CD14-positive monocyte (primary cell): ENCODE data around the gene TMEM101. TPM values are rescaled to one million over a fixed set of nuclear protein-coding genes. Genes with fewer than 3 reads are reported as not detected.

Experiments
- DNase-seq, 3 donors: peaks; one replicate each; pipeline ENCODE4 v3.0.0-alpha.2; 2011 to 2022
- H2AFZ ChIP-seq: 2 replicates; pipeline ENCODE4 v1.6.0; 2012; ENCODE audit warnings: mild to moderate bottlenecking, low read depth, low read length, inconsistent platforms; ENCODE audit not compliant: insufficient read depth, poor library complexity, severe bottlenecking
- H3K27ac ChIP-seq, 2 donors: 1 replicate in 1 of 2; 2 replicates in 1 of 2; pipeline ENCODE4 v1.5.1; 2012 to 2013; ENCODE audit warnings: low read length in 2 of 2, control low read depth in 1 of 2, inconsistent platforms in 1 of 2, low read depth in 1 of 2, mild to moderate bottlenecking in 1 of 2
- H3K27me3 ChIP-seq, 2 donors: one replicate each; pipeline versions ENCODE4 v1.6.0 to v1.6.1; 2011 to 2013; ENCODE audit warnings: low read length in 2 of 2; ENCODE audit not compliant: control insufficient read depth in 2 of 2, insufficient read depth in 2 of 2
- H3K36me3 ChIP-seq, 2 donors: replicated peaks in 1 of 2; 1 replicate in 1 of 2; 2 replicates in 1 of 2; pipeline versions ENCODE4 v1.5.1 to v1.6.1; 2012 to 2013; ENCODE audit warnings: low read length in 2 of 2, control low read depth in 1 of 2, inconsistent platforms in 1 of 2, mild to moderate bottlenecking in 1 of 2; ENCODE audit not compliant: insufficient read depth in 2 of 2, control insufficient read depth in 1 of 2
- H3K4me1 ChIP-seq, 2 donors: 1 replicate in 1 of 2; 2 replicates in 1 of 2; pipeline versions ENCODE4 v1.5.1 to v1.6.1; 2012 to 2013; ENCODE audit warnings: low read length in 2 of 2, control low read depth in 1 of 2, inconsistent platforms in 1 of 2, mild to moderate bottlenecking in 1 of 2, moderate library complexity in 1 of 2; ENCODE audit not compliant: insufficient read depth in 2 of 2, control insufficient read depth in 1 of 2
- H3K4me2 ChIP-seq: replicated peaks from 2 replicates; pipeline ENCODE3; 2012; ENCODE audit warnings: low read length, moderate library complexity, mild to moderate bottlenecking; ENCODE audit not compliant: poor library complexity, severe bottlenecking; ENCODE audit errors: extremely low read depth
- H3K4me3 ChIP-seq, 3 experiments: fragments of 200-600 bp in 1 of 3; sonication (generic) in 1 of 3; replicated peaks in 1 of 3; 1 replicate in 2 of 3; 2 replicates in 1 of 3; pipeline ENCODE4 v1.5.1; 2011 to 2013; ENCODE audit warnings: low read length in 3 of 3, mild to moderate bottlenecking in 3 of 3, control low read depth in 2 of 3, low read depth in 2 of 3, inconsistent platforms in 1 of 3, moderate library complexity in 1 of 3
- H3K79me2 ChIP-seq: 2 replicates; pipeline ENCODE4 v1.6.0; 2012; ENCODE audit warnings: mild to moderate bottlenecking, control low read depth, inconsistent platforms, low read length, moderate library complexity; ENCODE audit not compliant: insufficient read depth
- H3K9ac ChIP-seq: 2 replicates; pipeline ENCODE4 v1.6.0; 2017; ENCODE audit warnings: low read length, mild to moderate bottlenecking; ENCODE audit not compliant: insufficient read depth, poor library complexity, severe bottlenecking
- H3K9me3 ChIP-seq, 2 donors: replicated peaks in 1 of 2; 1 replicate in 1 of 2; 2 replicates in 1 of 2; pipeline versions ENCODE4 v1.5.1 to v1.6.1; 2012 to 2013; ENCODE audit warnings: low read length in 2 of 2, control low read depth in 1 of 2; ENCODE audit not compliant: control insufficient read depth in 1 of 2, insufficient read depth in 1 of 2
- H4K20me1 ChIP-seq: 2 replicates; pipeline ENCODE4 v1.6.0; 2012; ENCODE audit warnings: mild to moderate bottlenecking, low read length, control low read depth, moderate library complexity; ENCODE audit not compliant: insufficient read depth
- H3K27ac Mint-ChIP-seq, 7 donors: one replicate each; pipeline ENCODE4 v1.8.0; 2020; ENCODE audit warnings: mild to moderate bottlenecking in 7 of 7, mixed read lengths in 7 of 7, moderate library complexity in 6 of 7, inconsistent platforms in 2 of 7
- H3K27me3 Mint-ChIP-seq, 3 donors: one replicate each; pipeline ENCODE4 v1.8.0; 2021 to 2022; ENCODE audit warnings: low read depth in 3 of 3, mild to moderate bottlenecking in 3 of 3, mixed read lengths in 3 of 3, moderate library complexity in 3 of 3, inconsistent platforms in 1 of 3
- H3K36me3 Mint-ChIP-seq, 2 donors: one replicate each; pipeline ENCODE4 v1.8.0; 2020; ENCODE audit warnings: mixed read lengths in 2 of 2, inconsistent platforms in 1 of 2, mild to moderate bottlenecking in 1 of 2
- H3K4me1 Mint-ChIP-seq: one replicate; pipeline ENCODE4 v1.8.0; 2020; ENCODE audit warnings: mild to moderate bottlenecking, mixed read lengths
- H3K4me3 Mint-ChIP-seq, 2 donors: one replicate each; pipeline ENCODE4 v1.8.0; 2020; ENCODE audit warnings: mild to moderate bottlenecking in 2 of 2, mixed read lengths in 2 of 2, moderate library complexity in 1 of 2
- H3K9me3 Mint-ChIP-seq, 7 donors: one replicate each; pipeline ENCODE4 v1.8.0; 2020 to 2022; ENCODE audit warnings: mixed read lengths in 7 of 7, mild to moderate bottlenecking in 6 of 7, moderate library complexity in 6 of 7, inconsistent platforms in 2 of 7
- CTCF ChIP-seq: fragments of 200-600 bp; IDR thresholded peaks from one replicate; pipeline ENCODE4 v1.8.0; 2022; ENCODE audit warnings: antibody characterized with exemption, mild to moderate bottlenecking
- WGBS: methylation state at CpG from one replicate; pipeline ENCODE4 v1.1.5; 2013; ENCODE audit warnings: missing lambda C conversion rate; ENCODE audit not compliant: insufficient coverage; 5-methylcytosine and 5-hydroxymethylcytosine counted together
- intact Hi-C, 2 donors: fragments of 100-400 bp; cut with micrococcal nuclease; formaldehyde crosslinking; loops; one replicate each; pipeline versions ENCODE4 v1.15.0 to v1.15.1; 2023
- polyA plus RNA-seq, 3 donors: library from polyadenylated mRNA; depleted of rRNA in 1 of 3; unstranded in 2 of 3; stranded (reverse) in 1 of 3; fragments of 300-500 nt in 2 of 3; fragments of >200 nt in 1 of 3; fragmentation: Illumina TruSeq in 2 of 3; gene quantifications; 1 replicate in 2 of 3; 2 replicates in 1 of 3; pipeline ENCODE4 v1.2.3, GENCODE V29; 2012 to 2021

TMEM101 gene
- polyA plus RNA-seq, 3 donors, result 17.3 to 41.4 (median 33.6) TPM

- H3K36me3 Mint-ChIP-seq, result peaks cover 43 to 61% of the 10 kb centered on the region in 2 donors
- Histone ChIP-seq H3K27me3 (no peaks in the 10 kb centered on the region), H3K9ac (no peak overlapping the region), H3K79me2 (peaks cover 87% of the 10 kb centered on the region), H3K27ac (no peak overlapping the region), H3K9me3 (no peaks in the 10 kb centered on the region), H3K4me3 (no peak overlapping the region), H4K20me1 (peaks cover 73% of the 10 kb centered on the region), H3K4me1 (peaks cover 23 to 25% of the 10 kb centered on the region in 2 donors), H3K36me3 (peaks cover 41 to 60% of the 10 kb centered on the region in 2 donors), H3K4me2 (no peak overlapping the region), H2AFZ (no peak overlapping the region)
- H3K4me1 Mint-ChIP-seq, result peaks cover 25% of the 10 kb centered on the region
- TF ChIP-seq CTCF, result no peak
- intact Hi-C loops, result loop anchor here in 1 of 2 donors (10.0 kb wide), 1 partner anchor 122 kb away; the partner anchor contains the start of gene TMUB2
- no peaks in the 10 kb centered on the region for H3K27me3 Mint-ChIP-seq
- DNase-seq, result no peak
- H3K4me3 Mint-ChIP-seq, result no peak overlapping the region
- WGBS, result over 99% methylated on average over 12 of the region's 15 CpGs
- H3K27ac Mint-ChIP-seq, result peak overlapping the region in 2 of 7 donors; percentile 60 to 61
- H3K9me3 Mint-ChIP-seq, result no peaks in the 10 kb centered on the region
Observed at GRCh38 chr17:44062871-44063270, 48.1 kb upstream of the TMEM101 start.

GRCh38 chr17:44061446-44061845 is 46.7 kb upstream of the TMEM101 start:
- no peak for DNase-seq
- no peak overlapping the region for H3K9ac ChIP-seq
- H3K9me3 Mint-ChIP-seq, result no peaks in the 10 kb centered on the region
- peaks cover 43 to 64% of the 10 kb centered on the region in 2 donors for H3K36me3 Mint-ChIP-seq
- no peaks in the 10 kb centered on the region for H3K27me3 Mint-ChIP-seq
- no peak overlapping the region for H3K27ac ChIP-seq
- H3K4me1 Mint-ChIP-seq, result peaks cover 12% of the 10 kb centered on the region
- intact Hi-C loops, result loop anchor here in 1 of 2 donors (10.0 kb wide), 1 partner anchor 123 kb away; the partner anchor contains the start of gene TMUB2
- H3K27ac Mint-ChIP-seq, result no peak overlapping the region
- H3K4me3 Mint-ChIP-seq, result no peak overlapping the region
- H4K20me1 ChIP-seq, result peaks cover 78% of the 10 kb centered on the region
- no peak overlapping the region for H3K4me3 ChIP-seq
- no peak overlapping the region for H2AFZ ChIP-seq
- no peaks in the 10 kb centered on the region for H3K27me3 ChIP-seq
- peaks cover 96% of the 10 kb centered on the region for H3K79me2 ChIP-seq
- no peak overlapping the region for H3K4me2 ChIP-seq
- H3K9me3 ChIP-seq, result no peaks in the 10 kb centered on the region
- H3K36me3 ChIP-seq, result peaks cover 43 to 68% of the 10 kb centered on the region in 2 donors
- WGBS, result no CpG with 5 or more reads among the region's 1 CpG
- peaks cover 10 to 12% of the 10 kb centered on the region in 2 donors for H3K4me1 ChIP-seq
- no peak for TF ChIP-seq CTCF
